ENCODE data around the gene NRBF2.
"Not testable (repeated sequence)": the region's sequence is repeated elsewhere in the genome, so short reads cannot be mapped to it uniquely, and the experiment has no call there.

NRBF2 gene

DNA sequence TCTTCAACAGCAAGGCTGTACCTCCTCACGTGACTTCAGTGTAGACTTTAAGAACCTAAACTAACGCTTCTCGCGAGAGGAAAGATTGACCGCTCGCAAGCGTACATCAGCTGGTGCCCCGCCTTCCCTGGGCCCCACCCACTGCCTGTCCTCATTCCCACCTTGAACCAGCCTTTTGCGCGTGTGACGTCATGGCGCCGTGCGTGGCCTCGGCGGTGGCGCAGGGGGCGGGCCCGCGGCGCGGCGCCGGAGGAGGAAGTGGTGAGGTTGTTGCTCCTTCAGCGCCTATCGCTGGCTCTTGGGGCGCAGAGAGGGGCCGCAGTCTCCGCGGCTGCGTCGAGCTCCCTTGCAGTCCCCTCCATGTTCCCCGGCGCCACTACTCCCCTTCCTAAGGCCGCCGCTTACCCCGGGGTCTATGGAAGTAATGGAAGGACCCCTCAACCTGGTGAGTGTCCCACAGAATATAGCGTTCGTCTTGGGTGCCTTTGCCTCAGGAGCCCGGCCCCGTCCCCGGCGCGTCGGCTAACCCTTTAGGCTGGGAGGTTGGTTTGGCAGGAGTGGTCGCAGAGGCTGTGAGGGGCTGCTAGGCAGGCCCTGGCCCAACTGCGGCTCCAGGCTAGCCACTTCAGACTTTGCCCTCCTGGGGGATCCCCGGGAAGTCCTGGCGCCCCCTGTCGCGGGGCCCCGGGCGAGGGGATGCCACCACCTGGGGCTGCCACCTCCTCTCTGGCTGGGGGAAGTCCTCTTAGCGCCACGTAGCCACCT lies at the start of gene NRBF2:
TSS of gene NRBF2 (plus strand) at position 273 of the 765 bp plus-strand sequence. CDS start at position 416, 143 bp downstream.
- peak; percentile 98 for DNase-seq

DNA sequence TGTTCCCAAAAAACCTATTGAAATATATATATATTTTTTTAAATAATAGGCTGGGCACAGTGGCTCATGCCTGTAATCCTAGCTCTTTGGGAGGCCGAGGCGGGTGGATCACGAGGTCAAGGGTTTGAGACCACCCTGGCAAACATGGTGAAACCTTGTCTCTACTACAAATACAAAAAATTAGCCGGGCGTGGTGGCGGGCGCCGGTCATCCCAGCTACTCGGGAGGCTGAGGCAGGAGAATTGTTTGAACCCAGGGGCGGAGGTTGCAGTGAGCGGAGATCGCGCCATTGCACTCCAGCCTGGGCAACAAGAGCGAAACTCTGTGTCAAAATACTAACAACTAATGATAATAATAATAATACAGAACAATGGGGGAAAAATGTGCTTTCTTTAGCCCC lies 49.7 kb upstream of the NRBF2 start:
- DNase-seq: not testable (repeated sequence)

- DNase-seq: peak; percentile 29
These were observed 49.0 kb upstream of the NRBF2 start for GRCh38 chr10:63083904-63084689.

DNA sequence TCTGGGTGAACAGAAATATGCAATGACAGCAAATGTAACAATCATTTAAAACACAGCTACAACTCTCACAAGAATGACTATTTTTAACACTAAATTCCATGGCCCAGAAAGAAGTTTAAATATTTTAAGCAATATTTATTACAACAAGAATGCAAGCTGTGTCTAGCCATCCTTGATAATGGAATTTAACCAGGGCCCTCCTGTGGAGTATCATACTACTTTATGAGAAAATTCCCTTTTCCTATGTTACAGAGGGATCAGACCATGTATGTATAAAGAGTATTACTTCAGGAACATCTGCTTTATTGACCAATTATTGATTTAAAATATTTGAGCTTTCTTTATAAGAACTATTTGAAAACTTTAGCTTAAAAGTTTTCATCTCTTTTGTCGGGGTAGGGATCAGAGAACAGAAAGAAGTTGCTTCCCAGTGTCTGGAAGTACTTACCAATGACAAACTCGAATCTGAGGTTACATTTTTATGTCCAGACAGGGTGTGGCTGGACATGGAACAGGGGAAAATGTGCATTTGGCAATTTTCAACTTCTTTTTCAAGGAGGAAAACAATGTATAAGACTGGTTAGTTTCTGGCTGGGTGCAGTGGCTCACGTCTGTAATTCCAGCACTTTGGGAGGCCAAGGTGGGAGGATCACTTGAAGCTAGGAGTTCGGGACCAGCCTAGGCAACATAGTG lies 48.3 kb upstream of the NRBF2 start:
- DNase-seq: no peak

- DNase-seq: no peak
These were observed 39.9 kb upstream of the NRBF2 start for GRCh38 chr10:63093227-63093626.

DNA sequence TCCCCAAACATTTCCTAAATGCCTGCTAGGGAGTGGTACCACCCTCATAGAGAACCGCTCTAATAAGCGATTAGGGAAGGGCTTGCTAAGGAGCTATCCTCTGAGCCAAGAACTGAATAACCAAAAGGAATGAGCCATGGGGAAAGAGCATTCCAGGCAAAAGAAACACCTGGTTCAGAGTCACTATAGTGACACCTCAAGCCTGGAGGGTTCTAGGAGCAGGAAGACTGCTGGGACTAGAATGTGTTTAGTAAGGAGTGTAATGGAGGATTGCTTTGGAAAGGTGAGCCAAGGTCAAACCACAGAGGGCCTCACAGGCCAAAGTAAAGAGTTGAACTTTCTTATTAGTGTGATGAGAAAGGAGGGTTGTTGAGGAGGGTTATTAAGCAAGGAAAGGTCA lies 38.7 kb upstream of the NRBF2 start:
- DNase-seq: no peak

DNA sequence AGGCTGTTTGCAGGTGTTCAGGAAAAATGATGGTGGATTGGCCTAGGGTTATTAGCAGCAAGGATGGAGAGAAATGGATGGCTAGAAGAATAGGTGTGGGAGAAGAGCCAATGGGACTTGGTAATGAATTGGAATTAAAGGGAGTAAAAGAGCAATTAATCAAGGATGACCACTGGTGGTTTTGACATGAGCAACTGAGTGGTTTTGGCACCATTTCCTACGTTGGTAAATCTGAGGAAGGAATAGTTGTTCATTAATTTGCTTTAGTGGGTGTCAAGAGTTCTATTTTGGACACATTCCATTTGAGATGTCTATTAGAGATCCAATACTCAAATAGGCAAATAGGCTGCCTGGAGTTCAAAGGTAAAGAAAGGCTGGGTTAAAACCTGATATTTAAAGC lies 38.2 kb upstream of the NRBF2 start:
- DNase-seq: no peak

GRCh38 chr10:63099734-63100133 lies 33.4 kb upstream of the NRBF2 start:
- DNase-seq: no peak

GRCh38 chr10:63101091-63101490 lies 32.0 kb upstream of the NRBF2 start:
- not testable (repeated sequence) for DNase-seq

- DNase-seq: not testable (repeated sequence)
These were observed 30.7 kb upstream of the NRBF2 start for GRCh38 chr10:63102279-63102883.

DNA sequence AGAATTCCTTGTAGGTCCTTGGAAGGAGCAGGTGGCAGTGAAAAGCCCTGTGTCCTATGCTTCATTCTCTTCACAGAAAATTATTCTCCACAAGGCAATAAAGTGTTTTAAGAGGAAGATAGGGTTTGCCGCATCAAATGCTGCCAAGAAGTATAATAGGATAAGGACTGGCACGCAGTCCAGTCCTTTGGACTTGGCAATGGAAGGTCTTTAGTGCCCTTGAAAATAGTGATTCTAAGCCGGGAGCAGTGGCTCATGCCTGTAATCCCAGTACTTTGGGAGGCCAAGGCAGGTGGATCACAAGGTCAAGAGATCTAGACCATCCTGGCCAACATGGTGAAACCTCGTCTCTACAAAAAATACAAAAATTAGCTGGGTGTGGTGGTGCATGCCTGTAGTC lies 29.9 kb upstream of the NRBF2 start:
- DNase-seq: not testable (repeated sequence)

- DNase-seq: no peak
These were observed 29.1 kb upstream of the NRBF2 start for GRCh38 chr10:63103971-63104409.

- no peak for DNase-seq
These were observed 27.7 kb upstream of the NRBF2 start for GRCh38 chr10:63105225-63106110.

GRCh38 chr10:63106111-63106755 lies 26.9 kb upstream of the NRBF2 start:
- DNase-seq: no peak

- DNase-seq: no peak
These were observed 25.1 kb upstream of the NRBF2 start for GRCh38 chr10:63107943-63108437.

DNA sequence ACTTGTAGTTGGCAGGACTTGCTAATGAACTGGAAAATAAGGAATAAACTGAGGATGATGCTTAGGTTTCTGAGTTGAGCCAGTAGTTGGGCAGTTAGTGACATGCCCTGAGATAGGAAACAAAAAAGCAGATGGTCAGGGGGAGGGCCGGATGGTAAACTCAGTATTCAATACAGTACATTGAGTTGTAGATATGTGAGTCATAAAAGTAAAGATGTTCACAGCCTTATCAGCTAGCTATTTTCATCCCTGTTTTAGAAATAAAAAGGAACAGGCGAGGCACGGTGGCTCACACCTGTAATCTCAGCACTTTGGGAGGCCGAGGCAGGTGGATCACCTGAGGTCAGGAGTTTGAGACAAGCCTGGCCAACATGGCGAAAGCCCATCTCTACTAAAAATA lies 22.2 kb upstream of the NRBF2 start:
- DNase-seq: no peak

DNA sequence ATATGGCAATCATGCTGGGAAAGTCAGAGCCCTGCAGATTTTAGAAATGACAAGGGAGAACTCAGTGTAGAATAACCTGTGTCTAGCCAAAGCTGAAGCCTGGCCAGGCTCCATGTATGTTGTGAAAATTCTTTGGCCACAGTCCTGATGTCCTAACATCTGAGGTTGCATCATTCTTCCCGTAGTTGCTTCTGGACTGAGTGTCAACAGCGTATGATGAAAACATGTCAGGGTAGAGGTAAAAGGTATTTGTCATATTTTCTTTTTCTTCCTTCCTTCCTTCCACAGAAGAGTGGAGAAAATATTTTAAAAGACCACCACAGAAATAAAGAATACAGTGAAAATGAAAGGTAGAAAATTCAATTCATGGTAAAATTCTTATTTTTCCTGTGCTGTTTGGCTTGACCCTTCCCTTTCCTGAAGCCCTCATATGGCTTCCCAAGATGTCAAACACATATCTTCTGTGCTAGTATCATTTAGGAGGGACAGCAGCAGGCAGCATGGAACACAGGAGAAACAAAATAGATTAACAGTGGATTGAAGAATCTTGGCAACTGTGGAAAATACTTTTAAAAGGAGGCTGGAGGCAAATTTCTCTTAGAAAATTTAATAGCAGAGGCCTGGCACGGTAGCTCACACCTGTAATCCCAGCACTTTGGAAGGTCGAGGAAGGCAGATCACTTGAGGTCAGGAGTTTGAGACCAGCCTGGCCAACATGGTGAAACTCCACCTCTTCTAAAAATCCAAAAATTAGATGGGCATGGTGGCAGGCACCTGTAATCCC lies 18.9 kb upstream of the NRBF2 start:
- no peak for DNase-seq

- DNase-seq: no peak
These were observed 17.3 kb upstream of the NRBF2 start for GRCh38 chr10:63115732-63116383.

- no peak for DNase-seq
These were observed 16.6 kb upstream of the NRBF2 start for GRCh38 chr10:63116452-63117072.
